Fibroblast of lung (primary cell): ENCODE data around the gene IFIT5.

Experiments used
- EZH2 ChIP-seq: IDR thresholded peaks from 2 replicates; pipeline ENCODE4 v1.5.1; 2012; ENCODE audit warnings: low read length, control low read depth, mild to moderate bottlenecking; ENCODE audit errors: missing control alignments
- TF ChIP-seq, protein P1 (sequence below), 2 donors: IDR thresholded peaks in 1 of 2; conservative IDR thresholded peaks in 1 of 2; 1 replicate in 1 of 2; 2 replicates in 1 of 2; pipeline ENCODE4 v1.5.1; 2011 to 2012; ENCODE audit warnings: low read length in 2 of 2, control low read depth in 1 of 2, inconsistent platforms in 1 of 2, low read depth in 1 of 2, mild to moderate bottlenecking in 1 of 2

DNA sequence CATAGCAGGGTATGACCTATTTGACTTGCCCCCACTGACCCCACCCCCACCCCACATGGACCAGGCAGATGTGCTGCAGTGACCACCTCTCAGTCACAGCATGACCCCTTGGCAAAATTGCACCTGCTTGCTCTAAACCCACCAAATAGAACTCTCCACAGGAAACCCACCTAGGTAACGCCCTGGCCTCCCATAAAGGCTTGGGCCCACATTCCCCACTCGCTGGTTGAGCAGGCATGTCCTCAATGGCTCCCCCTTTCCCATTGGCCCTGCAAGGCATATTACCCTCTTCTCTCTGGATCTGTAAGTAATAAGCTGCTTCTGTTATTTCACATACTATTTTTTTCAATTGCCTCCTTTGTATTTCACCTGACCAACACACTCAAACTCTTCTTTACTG is 19.2 kb upstream of the IFIT5 start:
- TF ChIP-seq EZH2 = no peak
- TF ChIP-seq, protein P1, sequence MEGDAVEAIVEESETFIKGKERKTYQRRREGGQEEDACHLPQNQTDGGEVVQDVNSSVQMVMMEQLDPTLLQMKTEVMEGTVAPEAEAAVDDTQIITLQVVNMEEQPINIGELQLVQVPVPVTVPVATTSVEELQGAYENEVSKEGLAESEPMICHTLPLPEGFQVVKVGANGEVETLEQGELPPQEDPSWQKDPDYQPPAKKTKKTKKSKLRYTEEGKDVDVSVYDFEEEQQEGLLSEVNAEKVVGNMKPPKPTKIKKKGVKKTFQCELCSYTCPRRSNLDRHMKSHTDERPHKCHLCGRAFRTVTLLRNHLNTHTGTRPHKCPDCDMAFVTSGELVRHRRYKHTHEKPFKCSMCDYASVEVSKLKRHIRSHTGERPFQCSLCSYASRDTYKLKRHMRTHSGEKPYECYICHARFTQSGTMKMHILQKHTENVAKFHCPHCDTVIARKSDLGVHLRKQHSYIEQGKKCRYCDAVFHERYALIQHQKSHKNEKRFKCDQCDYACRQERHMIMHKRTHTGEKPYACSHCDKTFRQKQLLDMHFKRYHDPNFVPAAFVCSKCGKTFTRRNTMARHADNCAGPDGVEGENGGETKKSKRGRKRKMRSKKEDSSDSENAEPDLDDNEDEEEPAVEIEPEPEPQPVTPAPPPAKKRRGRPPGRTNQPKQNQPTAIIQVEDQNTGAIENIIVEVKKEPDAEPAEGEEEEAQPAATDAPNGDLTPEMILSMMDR (conservative IDR thresholded peaks at IDR 0.05 in 1 of 2, IDR thresholded peaks at IDR 0.05 in 1 of 2; ENCODE audit: low read depth in 1 of 2, low read length in 2 of 2) = no peak
